ENCODE data around the gene RAD51B.

RAD51B gene

GRCh38 chr14:68122651-68123050, 303.1 kb downstream of the RAD51B start:
- no peak overlapping the region for H3K27ac ChIP-seq
- DNase-seq (ENCODE audit: low spot score) = no peak
- POLR2A ChIA-PET (ENCODE audit: low non-redundant PET) = no interaction called here
- no peak for TF ChIP-seq CTCF (conservative IDR thresholded peaks at IDR 0.05; ENCODE audit: low read depth)
- CTCF ChIA-PET = no interaction called here

- ChIA-PET CTCF (interaction anchor here (0.6 kb wide), 1 partner anchor 16 kb away, joined by 4 read pairs; no protein-coding TSS in a partner anchor), POLR2A (ENCODE audit: low non-redundant PET) (no interaction called here)
- TF ChIP-seq CTCF (conservative IDR thresholded peaks at IDR 0.05; ENCODE audit: low read depth) = no peak
- H3K27ac ChIP-seq = no peak overlapping the region
- DNase-seq (ENCODE audit: low spot score) = no peak
These were observed 304.5 kb downstream of the RAD51B start for GRCh38 chr14:68124050-68124449.

GRCh38 chr14:68124979-68125731, 305.6 kb downstream of the RAD51B start:
- CTCF ChIA-PET = interaction anchor here (0.8 kb wide), 1 partner anchor 72 kb away, joined by 4 read pairs; no protein-coding TSS in a partner anchor
- no peak overlapping the region; the same call in 1 of the 2 replicates for H3K27ac ChIP-seq
- peak; percentile 51 for DNase-seq (ENCODE audit: low spot score)
- no peak for TF ChIP-seq CTCF (conservative IDR thresholded peaks at IDR 0.05; ENCODE audit: low read depth)
- POLR2A ChIA-PET (ENCODE audit: low non-redundant PET) = no interaction called here

GRCh38 chr14:68127166-68127565, 307.6 kb downstream of the RAD51B start:
- CTCF ChIA-PET = interaction anchor here (0.7 kb wide), 1 partner anchor 8 kb away, joined by 4 read pairs; no protein-coding TSS in a partner anchor
- POLR2A ChIA-PET (ENCODE audit: low non-redundant PET) = no interaction called here
- no peak for DNase-seq (ENCODE audit: low spot score)

GRCh38 chr14:68131907-68132306, 312.3 kb downstream of the RAD51B start:
- TF ChIP-seq CTCF (conservative IDR thresholded peaks at IDR 0.05; ENCODE audit: low read depth) = no peak
- no peak for DNase-seq (ENCODE audit: low spot score)
- H3K27ac ChIP-seq = no peak overlapping the region
- ChIA-PET CTCF (interaction anchor here (0.6 kb wide), 1 partner anchor 10 kb away, joined by 3 read pairs; no protein-coding TSS in a partner anchor), POLR2A (ENCODE audit: low non-redundant PET) (no interaction called here)

More at GRCh38 chr14:68127166-68127565, 307.6 kb downstream of the RAD51B start:
- no peak for TF ChIP-seq CTCF (conservative IDR thresholded peaks at IDR 0.05; ENCODE audit: low read depth)
- H3K27ac ChIP-seq = no peak overlapping the region

GRCh38 chr14:68132563-68133121, 313.1 kb downstream of the RAD51B start:
- TF ChIP-seq CTCF (conservative IDR thresholded peaks at IDR 0.05; ENCODE audit: low read depth) = no peak
- ChIA-PET POLR2A (ENCODE audit: low non-redundant PET) (no interaction called here), CTCF (interaction anchor here (0.6 kb wide), 1 partner anchor 9 kb away, joined by 3 read pairs; no protein-coding TSS in a partner anchor)
- H3K27ac ChIP-seq = no peak overlapping the region
- DNase-seq (ENCODE audit: low spot score) = no peak

Measured in RWPE1 (cell line).